CD4-positive, alpha-beta memory T cell (primary cell): Measurements from ENCODE around the gene NLRP3. TPM values are rescaled to one million over a fixed set of nuclear protein-coding genes. Genes with fewer than 3 reads are reported as not detected.
"Not testable (repeated sequence)": the region's sequence is repeated elsewhere in the genome, so short reads cannot be mapped to it uniquely, and the experiment has no call there.

Experiments
- CTCF ChIA-PET: fragments of 350-600 bp; sonication (Branson Sonifier 250); formaldehyde crosslinking; loops from one replicate; lab custom pipeline; 2021; ENCODE audit warnings: inconsistent platforms; ENCODE audit not compliant: partially characterized antibody; lab: Charles Lee
- POLR2A ChIA-PET: fragments of 350-600 bp; sonication (Branson Sonifier 250); formaldehyde crosslinking; loops from one replicate; lab custom pipeline; 2021; ENCODE audit not compliant: partially characterized antibody; lab: Charles Lee
- DNase-seq, 5 donors: peaks; one replicate each; pipeline versions ENCODE4 v3.0.0 to v3.0.0-alpha.2; 2020 to 2022; ENCODE audit warnings: mixed read lengths in 1 of 5
- H3K27ac ChIP-seq: one replicate; pipeline ENCODE4 v1.7.0; 2013; ENCODE audit warnings: low read depth, low read length
- H3K27me3 ChIP-seq: 2 replicates; pipeline ENCODE4 v1.7.0; 2013; ENCODE audit warnings: mild to moderate bottlenecking, low read length, moderate library complexity; ENCODE audit not compliant: insufficient read depth
- H3K36me3 ChIP-seq: 2 replicates; pipeline ENCODE4 v1.7.0; 2013; ENCODE audit warnings: mild to moderate bottlenecking, low read length, moderate library complexity; ENCODE audit not compliant: insufficient read depth
- H3K4me1 ChIP-seq: 2 replicates; pipeline ENCODE4 v1.7.0; 2013; ENCODE audit warnings: mild to moderate bottlenecking, low read length, moderate library complexity; ENCODE audit not compliant: insufficient read depth
- H3K4me3 ChIP-seq, 2 donors: one replicate each; pipeline ENCODE4 v1.7.0; 2013; ENCODE audit warnings: low read length in 2 of 2, mild to moderate bottlenecking in 1 of 2
- H3K9me3 ChIP-seq, 2 donors: one replicate each; pipeline ENCODE4 v1.7.0; 2013; ENCODE audit warnings: low read length in 2 of 2, control low read depth in 1 of 2; ENCODE audit not compliant: control insufficient read depth in 1 of 2
- H3K27ac Mint-ChIP-seq, 7 donors: one replicate each; pipeline ENCODE4 v1.8.0; 2020 to 2021; ENCODE audit warnings: mixed read lengths in 7 of 7, mild to moderate bottlenecking in 6 of 7, inconsistent platforms in 3 of 7, moderate library complexity in 3 of 7
- H3K27me3 Mint-ChIP-seq, 2 donors: one replicate each; pipeline ENCODE4 v1.8.0; 2020 to 2021; ENCODE audit warnings: mixed read lengths in 2 of 2
- H3K36me3 Mint-ChIP-seq, 2 donors: one replicate each; pipeline ENCODE4 v1.8.0; 2020 to 2021; ENCODE audit warnings: mixed read lengths in 2 of 2, inconsistent platforms in 1 of 2, mild to moderate bottlenecking in 1 of 2
- H3K4me1 Mint-ChIP-seq, 4 donors: one replicate each; pipeline ENCODE4 v1.8.0; 2020 to 2021; ENCODE audit warnings: mixed read lengths in 4 of 4, mild to moderate bottlenecking in 1 of 4
- H3K4me3 Mint-ChIP-seq, 8 donors: one replicate each; pipeline ENCODE4 v1.8.0; 2020 to 2021; ENCODE audit warnings: mixed read lengths in 8 of 8, mild to moderate bottlenecking in 7 of 8, moderate library complexity in 6 of 8, inconsistent platforms in 3 of 8
- H3K9me3 Mint-ChIP-seq, 8 donors: one replicate each; pipeline ENCODE4 v1.8.0; 2020 to 2021; ENCODE audit warnings: mixed read lengths in 8 of 8, mild to moderate bottlenecking in 5 of 8, inconsistent platforms in 3 of 8, moderate library complexity in 1 of 8
- intact Hi-C: fragments of 100-400 bp; cut with micrococcal nuclease; formaldehyde crosslinking; loops from one replicate; pipeline ENCODE4 v1.15.1; 2023
- polyA plus RNA-seq, 2 donors: library from polyadenylated mRNA; unstranded; fragments of 300-500 nt; fragmentation: Illumina TruSeq; gene quantifications; one replicate each; pipeline ENCODE4 v1.2.3, GENCODE V29; 2021
- total RNA-seq, 2 experiments: library from RNA; stranded (reverse); gene quantifications; one replicate each; pipeline ENCODE4 v1.2.3, GENCODE V29; 2021

NLRP3 gene
- total and polyA plus RNA-seq, 4 experiments from 2014 or later, result 3.4 to 14.6 (median 9.2) TPM

DNA sequence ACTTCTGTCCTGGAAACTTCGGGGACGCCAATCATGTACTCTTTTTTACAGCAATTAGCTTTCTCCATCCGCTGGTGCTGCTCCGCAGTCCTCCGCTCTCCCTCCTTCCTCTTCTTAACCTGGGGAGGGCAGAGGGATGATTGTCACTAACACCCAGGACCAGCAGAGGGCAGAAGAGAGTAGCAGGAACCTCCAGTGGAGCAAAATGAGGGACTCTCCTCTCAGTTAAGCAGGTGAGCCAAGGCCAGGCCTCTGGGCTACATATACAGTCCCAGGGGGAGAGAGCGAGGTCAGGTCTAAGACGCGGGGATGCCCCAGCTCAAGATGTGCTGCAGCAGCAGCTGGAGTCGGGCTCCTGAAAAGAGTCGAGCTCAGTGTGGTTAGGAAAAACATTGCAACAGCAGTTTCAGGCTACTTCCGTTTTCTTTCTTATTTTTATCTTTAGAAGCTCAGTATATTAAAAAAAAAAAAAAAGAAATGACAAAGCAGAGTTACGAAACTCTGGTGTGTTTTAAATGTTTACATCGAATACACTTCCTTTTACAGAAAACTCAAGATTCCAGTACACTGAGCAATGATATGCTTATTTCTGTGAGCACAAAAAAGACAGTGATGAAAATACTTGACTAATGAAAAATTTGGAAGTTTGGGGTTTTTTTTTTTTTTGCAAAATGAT lies 25.7 kb upstream of the NLRP3 start:
- peaks cover 7 to 14% (median 8%) of the 10 kb centered on the region in 4 donors for H3K4me1 Mint-ChIP-seq

DNA sequence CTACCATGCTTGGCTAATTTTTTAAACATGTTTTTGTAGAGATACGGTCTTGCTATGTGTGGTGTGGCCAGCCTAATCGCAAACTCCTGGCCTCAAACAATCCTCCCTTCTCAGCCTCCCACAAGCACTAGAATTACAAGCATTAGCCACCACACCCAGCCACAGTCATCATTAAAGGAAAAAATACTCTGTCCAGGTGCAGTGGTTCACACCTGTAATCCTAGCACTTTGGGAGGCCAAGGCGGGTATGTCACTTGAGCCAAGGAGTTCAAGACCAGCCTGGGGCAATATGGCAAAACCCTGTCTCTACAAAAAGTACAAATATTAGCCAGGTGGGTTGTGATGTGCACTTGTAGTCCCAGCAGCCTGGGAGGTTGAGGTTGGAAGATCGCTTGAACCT lies 25.0 kb upstream of the NLRP3 start:
- H3K4me1 Mint-ChIP-seq, result peaks cover 7 to 14% (median 8%) of the 10 kb centered on the region in 4 donors
- ChIA-PET CTCF (interaction anchor here (0.9 to 10.9 kb wide), 33 partner anchors 8 to 838 kb away, joined by 3 to 230 read pairs (median 8); partner anchors contain the start of genes NLRP3, OR2B11 and ZNF496), POLR2A (interaction anchor here (1.0 to 2.9 kb wide), 8 partner anchors 17 to 179 kb away, joined by 3 to 50 read pairs (median 5); partner anchors contain the start of gene NLRP3)
- H3K27me3 ChIP-seq, result no peaks in the 10 kb centered on the region
- H3K4me1 ChIP-seq, result peaks cover 17% of the 10 kb centered on the region
- intact Hi-C loops, result loop anchor here (1.0 to 10.0 kb wide), 5 partner anchors 16 to 176 kb away; partner anchors contain the start of gene NLRP3
- peak overlapping the region in 3 of 8 donors; percentile 17 to 58 (median 21) for H3K4me3 Mint-ChIP-seq
- no peaks in the 10 kb centered on the region for H3K36me3 ChIP-seq
- no peaks in the 10 kb centered on the region for H3K27me3 Mint-ChIP-seq
- peak overlapping the region in 4 of 7 donors; percentile 21 to 60 (median 58) for H3K27ac Mint-ChIP-seq
- H3K9me3 Mint-ChIP-seq, result no peaks in the 10 kb centered on the region
- no peaks in the 10 kb centered on the region for H3K36me3 Mint-ChIP-seq
- H3K9me3 ChIP-seq, result no peaks in the 10 kb centered on the region
- no peak for DNase-seq
- no peak overlapping the region for H3K27ac ChIP-seq
- H3K4me3 ChIP-seq, result no peak overlapping the region

More for the DNA sequence above, 25.7 kb upstream of the NLRP3 start:
- Mint-ChIP-seq H3K36me3 (no peaks in the 10 kb centered on the region), H3K27me3 (no peaks in the 10 kb centered on the region), H3K27ac (peak overlapping the region; percentile 59 to 93 (median 90)), H3K4me3 (peak overlapping the region; percentile 71 to 88 (median 77)), H3K9me3 (no peaks in the 10 kb centered on the region)
- CTCF ChIA-PET, result interaction anchor here (0.6 to 10.9 kb wide), 47 partner anchors 9 to 838 kb away, joined by 3 to 230 read pairs (median 7); partner anchors contain the start of genes NLRP3, OR2B11, ZNF496 and ZNF670
- POLR2A ChIA-PET, result interaction anchor here (0.5 to 2.9 kb wide), 18 partner anchors 9 to 766 kb away, joined by 3 to 50 read pairs (median 3); partner anchors contain the start of gene NLRP3
- peak overlapping the region in 1 of 2 donors; percentile 34 for H3K4me3 ChIP-seq
- H3K9me3 ChIP-seq, result no peaks in the 10 kb centered on the region
- no peaks in the 10 kb centered on the region for H3K36me3 ChIP-seq
- peak; percentile 84 to 89 (median 86) for DNase-seq
- intact Hi-C loops, result loop anchor here (1.0 to 10.0 kb wide), 5 partner anchors 17 to 175 kb away; partner anchors contain the start of gene NLRP3
- H3K27me3 ChIP-seq, result no peaks in the 10 kb centered on the region
- peak overlapping the region; percentile 36 for H3K27ac ChIP-seq
- peaks cover 17% of the 10 kb centered on the region for H3K4me1 ChIP-seq

GRCh38 chr1:247392088-247392487 lies 23.9 kb upstream of the NLRP3 start:
- POLR2A ChIA-PET, result no interaction called here
- Histone ChIP-seq H3K27ac (no peak overlapping the region), H3K4me3 (no peak overlapping the region), H3K4me1 (peaks cover 17% of the 10 kb centered on the region), H3K27me3 (no peaks in the 10 kb centered on the region), H3K9me3 (no peaks in the 10 kb centered on the region), H3K36me3 (no peaks in the 10 kb centered on the region)
- H3K27me3 Mint-ChIP-seq, result no peaks in the 10 kb centered on the region
- DNase-seq, result no peak
- H3K4me1 Mint-ChIP-seq, result peaks cover 7 to 14% (median 8%) of the 10 kb centered on the region in 4 donors
- H3K4me3 Mint-ChIP-seq, result no peak overlapping the region
- no peaks in the 10 kb centered on the region for H3K9me3 Mint-ChIP-seq
- intact Hi-C loops, result loop anchor here (10.0 kb wide), 1 partner anchor 177 kb away; no protein-coding TSS in a partner anchor
- H3K36me3 Mint-ChIP-seq, result no peaks in the 10 kb centered on the region
- peak overlapping the region in 3 of 7 donors; percentile 14 to 59 (median 55) for H3K27ac Mint-ChIP-seq
- CTCF ChIA-PET, result interaction anchor here (3.5 to 3.9 kb wide), 2 partner anchors 18 to 96 kb away, joined by 22 to 43 read pairs; no protein-coding TSS in a partner anchor

DNA sequence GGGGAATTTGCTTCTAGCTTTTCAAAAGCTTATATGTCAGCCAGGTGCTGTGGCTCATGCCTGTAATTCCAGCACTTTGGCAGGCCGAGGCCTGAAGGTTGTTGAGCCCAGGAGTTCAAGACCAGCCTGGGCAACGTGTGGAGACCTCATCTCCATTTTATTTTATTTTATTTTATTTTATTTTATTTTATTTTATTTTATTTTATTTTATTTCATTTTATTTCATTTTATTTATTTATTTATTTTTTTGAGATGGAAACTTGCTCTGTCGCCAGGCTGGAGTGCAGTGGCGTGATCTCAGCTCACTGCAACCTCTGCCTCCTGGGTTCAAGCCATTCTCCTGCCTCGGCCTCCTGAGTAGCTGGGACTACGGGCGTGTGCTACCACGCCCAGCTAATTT lies 20.9 kb upstream of the NLRP3 start:
- peaks cover 4 to 10% (median 6%) of the 10 kb centered on the region in 4 donors for H3K4me1 Mint-ChIP-seq
- H3K36me3 Mint-ChIP-seq, H3K27ac Mint-ChIP-seq, POLR2A ChIA-PET, H3K4me3 Mint-ChIP-seq, H3K27ac ChIP-seq, H3K9me3 ChIP-seq, H3K27me3 ChIP-seq, H3K9me3 Mint-ChIP-seq, H3K27me3 Mint-ChIP-seq, H3K4me3 ChIP-seq, H3K36me3 ChIP-seq, DNase-seq: not testable (repeated sequence)
- intact Hi-C loops, result loop anchor here (10.0 kb wide), 1 partner anchor 180 kb away; no protein-coding TSS in a partner anchor
- peaks cover 10% of the 10 kb centered on the region for H3K4me1 ChIP-seq
- CTCF ChIA-PET, result interaction anchor here (1.5 to 3.9 kb wide), 3 partner anchors 20 to 93 kb away, joined by 3 to 43 read pairs (median 22); no protein-coding TSS in a partner anchor

DNA sequence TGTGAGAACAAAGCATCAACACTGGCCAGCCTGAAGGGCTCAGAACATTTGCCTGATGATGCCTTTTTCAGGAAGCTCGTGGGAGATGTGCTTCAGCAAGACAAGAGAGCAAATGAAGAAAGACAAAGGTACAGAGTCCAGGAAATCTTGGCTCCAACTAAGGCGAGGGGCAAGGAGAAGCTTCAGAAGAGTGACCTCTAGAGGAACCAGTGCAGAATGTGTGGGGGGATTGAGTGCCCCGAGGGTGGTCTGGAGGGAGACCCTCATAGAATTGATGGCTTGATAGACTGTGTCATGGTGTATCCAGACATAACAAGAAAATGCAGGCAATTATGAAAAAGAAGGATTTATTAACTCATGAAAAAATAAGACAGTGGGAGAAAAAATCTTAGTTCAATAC lies 15.3 kb upstream of the NLRP3 start:
- no peaks in the 10 kb centered on the region for H3K36me3 ChIP-seq
- no peak overlapping the region for H3K27ac ChIP-seq
- H3K27ac Mint-ChIP-seq, result no peak overlapping the region
- intact Hi-C loops, result no loop called here
- POLR2A ChIA-PET, result no interaction called here
- H3K9me3 ChIP-seq, result no peaks in the 10 kb centered on the region
- no peak for DNase-seq
- H3K27me3 Mint-ChIP-seq, result peaks cover 2 to 6% of the 10 kb centered on the region in 2 donors
- no peak overlapping the region for H3K4me3 ChIP-seq
- H3K4me1 Mint-ChIP-seq, result peaks cover 0 to 3% (median under 1%) of the 10 kb centered on the region in 4 donors
- H3K4me3 Mint-ChIP-seq, result no peak overlapping the region
- H3K27me3 ChIP-seq, result no peaks in the 10 kb centered on the region
- CTCF ChIA-PET, result interaction anchor here (1.2 kb wide), 1 partner anchor 10 kb away, joined by 4 read pairs; no protein-coding TSS in a partner anchor
- H3K36me3 Mint-ChIP-seq, result no peaks in the 10 kb centered on the region
- H3K4me1 ChIP-seq, result no peaks in the 10 kb centered on the region
- H3K9me3 Mint-ChIP-seq, result no peaks in the 10 kb centered on the region

DNA sequence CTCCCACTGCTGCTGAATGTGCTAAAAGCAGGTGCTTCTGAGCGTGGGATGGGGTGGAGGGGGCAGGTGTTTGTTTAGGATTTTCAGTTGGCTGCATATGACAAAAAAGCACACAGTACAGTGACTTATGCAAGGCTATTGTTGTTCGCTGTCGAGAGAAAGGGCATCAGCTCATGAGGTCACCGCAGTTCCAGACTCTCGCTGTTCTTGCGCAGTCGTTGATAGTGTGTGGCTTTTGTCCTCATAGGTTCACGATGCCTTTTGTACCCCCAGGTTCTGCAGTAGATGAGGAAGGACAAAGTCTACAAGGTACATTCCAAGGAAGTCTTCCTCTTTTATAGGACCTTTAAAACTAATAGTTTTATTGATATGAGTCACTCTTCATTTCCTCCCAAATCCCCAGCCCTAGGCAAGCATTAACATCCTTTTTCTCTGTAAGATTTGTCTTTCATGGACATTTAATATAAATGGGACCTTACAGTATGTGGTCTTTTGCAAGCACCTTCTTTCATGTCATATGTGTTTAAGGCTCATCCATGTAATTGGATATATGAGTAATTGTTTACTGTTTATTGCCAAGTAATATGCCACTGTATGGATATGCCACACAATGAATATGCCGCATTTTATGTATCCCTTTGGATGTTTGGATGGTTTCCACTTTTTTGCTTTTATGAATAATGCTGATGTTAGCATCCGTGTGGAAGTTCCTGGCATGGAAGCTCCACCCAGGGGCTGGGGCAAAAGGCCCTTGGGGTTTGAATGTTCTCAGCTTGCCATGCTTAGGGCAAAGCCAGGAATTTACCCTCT lies 14.5 kb upstream of the NLRP3 start:
- Mint-ChIP-seq H3K4me3 (no peak overlapping the region), H3K4me1 (peaks cover under 1 to 10% (median 5%) of the 10 kb centered on the region in 4 donors), H3K27ac (no peak overlapping the region), H3K27me3 (peaks cover 2 to 6% of the 10 kb centered on the region in 2 donors), H3K9me3 (no peaks in the 10 kb centered on the region), H3K36me3 (no peaks in the 10 kb centered on the region)
- ChIA-PET CTCF (interaction anchor here (1.2 to 2.8 kb wide), 3 partner anchors 11 to 29 kb away, joined by 4 to 15 read pairs (median 5); no protein-coding TSS in a partner anchor), POLR2A (interaction anchor here (1.3 kb wide), 1 partner anchor 12 kb away, joined by 3 read pairs; no protein-coding TSS in a partner anchor)
- no peak overlapping the region for H3K4me3 ChIP-seq
- H3K27me3 ChIP-seq, result no peaks in the 10 kb centered on the region
- intact Hi-C loops, result no loop called here
- no peak overlapping the region for H3K27ac ChIP-seq
- H3K9me3 ChIP-seq, result no peaks in the 10 kb centered on the region
- H3K4me1 ChIP-seq, result peaks cover 3% of the 10 kb centered on the region
- no peaks in the 10 kb centered on the region for H3K36me3 ChIP-seq
- DNase-seq, result no peak
